ENCODE results near the gene CRELD1. TPM values are rescaled to one million over a fixed set of nuclear protein-coding genes. Genes with fewer than 3 reads are reported as not detected.

CRELD1 gene
- total and polyA plus RNA-seq, 4 donors, result 12.6 to 31.1 (median 25.0) TPM

DNA sequence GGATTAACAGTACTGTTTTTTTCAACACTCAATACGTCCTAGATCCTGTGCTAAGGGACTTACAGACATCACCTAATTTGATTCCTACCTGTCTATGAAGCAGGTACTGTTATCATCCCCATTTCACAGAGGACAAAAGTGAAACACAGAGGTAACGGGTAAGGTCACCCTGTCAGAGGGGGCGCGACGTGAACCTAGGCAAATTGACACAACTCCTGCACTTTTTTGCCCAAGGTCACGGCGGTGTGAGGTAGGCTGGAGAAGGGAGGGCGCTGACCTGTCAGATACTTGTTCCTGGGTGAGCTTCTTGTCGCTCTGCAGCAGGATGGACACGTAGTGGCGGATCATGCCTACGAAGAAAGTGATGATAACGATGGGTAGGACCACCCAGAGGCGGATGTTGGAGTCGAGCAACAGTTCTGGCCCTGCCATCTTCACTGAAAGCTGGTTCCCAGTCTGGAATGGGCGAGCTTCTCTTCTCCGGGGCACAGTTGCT is 52.6 kb downstream of the CRELD1 start:
- Histone ChIP-seq H3K36me3 (ENCODE audit: control insufficient read depth in 4 of 4, insufficient read depth in 3 of 4, low read depth in 1 of 4, low read length in 3 of 4) (peaks cover 0 to 3% (median under 1%) of the 10 kb centered on the region in 4 donors), H3K4me1 (ENCODE audit: control insufficient read depth in 4 of 4, insufficient read depth in 4 of 4, low read length in 3 of 4) (peaks cover 2 to 34% (median 24%) of the 10 kb centered on the region in 4 donors), H3K4me3 (ENCODE audit: low read depth in 1 of 3, low read length in 3 of 3) (peak overlapping the region; percentile 75 to 99 (median 97)), H3K27me3 (ENCODE audit: control insufficient read depth in 4 of 4, insufficient read depth in 4 of 4, low read length in 3 of 4) (no peaks in the 10 kb centered on the region), H3K9ac (ENCODE audit: low read depth in 1 of 2, low read length in 2 of 2) (peak overlapping the region; percentile 92 to 98), H3K9me3 (ENCODE audit: control insufficient read depth in 4 of 4, low read length in 3 of 4) (no peaks in the 10 kb centered on the region), H3K27ac (ENCODE audit: low read depth in 1 of 2, low read length in 2 of 2) (peak overlapping the region; percentile 35 to 52)
- DNase-seq (ENCODE audit: low spot score), result no peak
- WGBS, result under 1% methylated on average over 17 of the region's 17 CpGs
- TF ChIP-seq, protein P1, sequence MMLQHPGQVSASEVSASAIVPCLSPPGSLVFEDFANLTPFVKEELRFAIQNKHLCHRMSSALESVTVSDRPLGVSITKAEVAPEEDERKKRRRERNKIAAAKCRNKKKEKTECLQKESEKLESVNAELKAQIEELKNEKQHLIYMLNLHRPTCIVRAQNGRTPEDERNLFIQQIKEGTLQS (IDR thresholded peaks at IDR 0.05), result no peak
- no peak for TF ChIP-seq FOXA1 (IDR thresholded peaks at IDR 0.05)
- TF ChIP-seq, protein P2, sequence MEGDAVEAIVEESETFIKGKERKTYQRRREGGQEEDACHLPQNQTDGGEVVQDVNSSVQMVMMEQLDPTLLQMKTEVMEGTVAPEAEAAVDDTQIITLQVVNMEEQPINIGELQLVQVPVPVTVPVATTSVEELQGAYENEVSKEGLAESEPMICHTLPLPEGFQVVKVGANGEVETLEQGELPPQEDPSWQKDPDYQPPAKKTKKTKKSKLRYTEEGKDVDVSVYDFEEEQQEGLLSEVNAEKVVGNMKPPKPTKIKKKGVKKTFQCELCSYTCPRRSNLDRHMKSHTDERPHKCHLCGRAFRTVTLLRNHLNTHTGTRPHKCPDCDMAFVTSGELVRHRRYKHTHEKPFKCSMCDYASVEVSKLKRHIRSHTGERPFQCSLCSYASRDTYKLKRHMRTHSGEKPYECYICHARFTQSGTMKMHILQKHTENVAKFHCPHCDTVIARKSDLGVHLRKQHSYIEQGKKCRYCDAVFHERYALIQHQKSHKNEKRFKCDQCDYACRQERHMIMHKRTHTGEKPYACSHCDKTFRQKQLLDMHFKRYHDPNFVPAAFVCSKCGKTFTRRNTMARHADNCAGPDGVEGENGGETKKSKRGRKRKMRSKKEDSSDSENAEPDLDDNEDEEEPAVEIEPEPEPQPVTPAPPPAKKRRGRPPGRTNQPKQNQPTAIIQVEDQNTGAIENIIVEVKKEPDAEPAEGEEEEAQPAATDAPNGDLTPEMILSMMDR (IDR thresholded peaks at IDR 0.05; ENCODE audit: low read depth, low read length, missing input control), result no peak
- no peak for TF ChIP-seq RXRA (IDR thresholded peaks at IDR 0.05)
- no peak for TF ChIP-seq FOXA2 (IDR thresholded peaks at IDR 0.05)
- no peak for TF ChIP-seq ZBTB33 (IDR thresholded peaks at IDR 0.05)
- no peak for TF ChIP-seq YY1 (IDR thresholded peaks at IDR 0.05)
- no peak for TF ChIP-seq GABPA (IDR thresholded peaks at IDR 0.05 in 1 of 2, conservative IDR thresholded peaks at IDR 0.05 in 1 of 2)
- no peak for TF ChIP-seq NR2F2 (IDR thresholded peaks at IDR 0.05)

- Histone ChIP-seq H3K9ac (ENCODE audit: low read depth in 1 of 2, low read length in 2 of 2) (no peak overlapping the region), H3K4me1 (ENCODE audit: control insufficient read depth in 4 of 4, insufficient read depth in 4 of 4, low read length in 3 of 4) (no peaks in the 10 kb centered on the region), H3K36me3 (ENCODE audit: control insufficient read depth in 4 of 4, insufficient read depth in 3 of 4, low read depth in 1 of 4, low read length in 3 of 4) (no peaks in the 10 kb centered on the region), H3K4me3 (ENCODE audit: low read depth in 1 of 3, low read length in 3 of 3) (no peak overlapping the region), H3K9me3 (ENCODE audit: control insufficient read depth in 4 of 4, low read length in 3 of 4) (no peaks in the 10 kb centered on the region), H3K27me3 (ENCODE audit: control insufficient read depth in 4 of 4, insufficient read depth in 4 of 4, low read length in 3 of 4) (no peaks in the 10 kb centered on the region), H3K27ac (ENCODE audit: low read depth in 1 of 2, low read length in 2 of 2) (no peak overlapping the region)
- TF ChIP-seq RXRA (IDR thresholded peaks at IDR 0.05) (no peak), HNF4A (conservative IDR thresholded peaks at IDR 0.05) (no peak), TAF1 (conservative IDR thresholded peaks at IDR 0.05) (no peak), SP1 (IDR thresholded peaks at IDR 0.05) (no peak), HNF4G (IDR thresholded peaks at IDR 0.05) (no peak), NR2F2 (IDR thresholded peaks at IDR 0.05) (no peak)
- TF ChIP-seq, protein P2 (IDR thresholded peaks at IDR 0.05; ENCODE audit: low read depth, low read length, missing input control), result no peak
- WGBS, result 87% methylated on average over 10 of the region's 10 CpGs
- no peak for DNase-seq (ENCODE audit: low spot score)
Observed at GRCh38 chr3:9994086-9994844, 60.6 kb downstream of the CRELD1 start.

Small RNAs within 50 kb of the gene (small RNA-seq; reads per million reads assigned to genes)
- gene RNU6-882P, result not detected

Other genes with a start within 250 kb of the CRELD1 start
- gene CPNE9, start 230.0 kb upstream of the CRELD1 start, total RNA-seq, result not detected
- not detected for gene CPNE9, start 230.0 kb upstream of the CRELD1 start, polyA plus RNA-seq
- 10 to 100 TPM in 1 of 2 donors, 1 to 10 TPM in 1; 9.4 to 11.2 TPM for gene BRPF1, start 202.1 kb upstream of the CRELD1 start, total RNA-seq
- 1 to 10 TPM; 2.0 to 3.5 TPM for gene BRPF1, start 202.1 kb upstream of the CRELD1 start, polyA plus RNA-seq
- 10 to 100 TPM in 1 of 2 donors, 1 to 10 TPM in 1; 9.1 to 19.8 TPM for gene OGG1, start 183.9 kb upstream of the CRELD1 start, total RNA-seq
- 10 to 100 TPM in 1 of 2 donors, 1 to 10 TPM in 1; 8.9 to 10.8 TPM for gene OGG1, start 183.9 kb upstream of the CRELD1 start, polyA plus RNA-seq
- gene CAMK1, start 163.9 kb upstream of the CRELD1 start, total RNA-seq, result 10 to 100 TPM; 13.8 to 17.3 TPM
- 10 to 100 TPM; 16.0 to 20.1 TPM for gene CAMK1, start 163.9 kb upstream of the CRELD1 start, polyA plus RNA-seq
- gene TADA3, start 141.4 kb upstream of the CRELD1 start, total RNA-seq, result 10 to 100 TPM; 20.7 to 22.3 TPM
- 10 to 100 TPM; 16.2 to 27.8 TPM for gene TADA3, start 141.4 kb upstream of the CRELD1 start, polyA plus RNA-seq
- 10 to 100 TPM; 53.3 to 53.6 TPM for gene ARPC4, start 140.8 kb upstream of the CRELD1 start, total RNA-seq
- gene ARPC4, start 140.8 kb upstream of the CRELD1 start, polyA plus RNA-seq, result 10 to 100 TPM; 22.1 to 51.8 TPM
- gene TTLL3, start 123.6 kb upstream of the CRELD1 start, total RNA-seq, result 10 to 100 TPM in 1 of 2 donors, 1 to 10 TPM in 1; 4.9 to 19.6 TPM
- gene TTLL3, start 123.6 kb upstream of the CRELD1 start, polyA plus RNA-seq, result 1 to 10 TPM; 2.8 to 8.0 TPM
- gene RPUSD3, start 89.8 kb upstream of the CRELD1 start, total RNA-seq, result 10 to 100 TPM; 14.4 to 17.3 TPM
- 10 to 100 TPM; 20.3 to 22.7 TPM for gene RPUSD3, start 89.8 kb upstream of the CRELD1 start, polyA plus RNA-seq
- under 1 TPM in 1 of 2 donors, not detected in 1; 0.59 TPM for gene CIDEC, start 53.6 kb upstream of the CRELD1 start, total RNA-seq
- gene CIDEC, start 53.6 kb upstream of the CRELD1 start, polyA plus RNA-seq, result 1 to 10 TPM in 1 of 2 donors, under 1 TPM in 1; 0.28 to 4.2 TPM
- 10 to 100 TPM; 18.0 to 29.3 TPM for gene JAGN1, start 43.2 kb upstream of the CRELD1 start, total RNA-seq
- 10 to 100 TPM; 32.0 to 46.8 TPM for gene JAGN1, start 43.2 kb upstream of the CRELD1 start, polyA plus RNA-seq
- gene IL17RE, start 31.0 kb upstream of the CRELD1 start, total RNA-seq, result 1 to 10 TPM; 1.1 to 2.1 TPM
- under 1 TPM; 0.42 to 0.71 TPM for gene IL17RE, start 31.0 kb upstream of the CRELD1 start, polyA plus RNA-seq
- gene IL17RC, start 16.7 kb upstream of the CRELD1 start, total RNA-seq, result 10 to 100 TPM; 15.4 to 62.8 TPM
- 10 to 100 TPM; 25.7 to 25.8 TPM for gene IL17RC, start 16.7 kb upstream of the CRELD1 start, polyA plus RNA-seq
- gene PRRT3, start 18.6 kb downstream of the CRELD1 start, total RNA-seq, result under 1 TPM; 0.25 to 0.79 TPM
- under 1 TPM; 0.14 to 0.22 TPM for gene PRRT3, start 18.6 kb downstream of the CRELD1 start, polyA plus RNA-seq
- gene EMC3, start 53.0 kb downstream of the CRELD1 start, total RNA-seq, result 10 to 100 TPM; 54.0 to 71.4 TPM
- gene EMC3, start 53.0 kb downstream of the CRELD1 start, polyA plus RNA-seq, result 10 to 100 TPM; 77.2 to 81.3 TPM
- gene FANCD2, start 92.6 kb downstream of the CRELD1 start, total RNA-seq, result 10 to 100 TPM in 1 of 2 donors, under 1 TPM in 1; 0.84 to 24.6 TPM
- under 1 TPM; 0.76 to 0.84 TPM for gene FANCD2, start 92.6 kb downstream of the CRELD1 start, polyA plus RNA-seq
- not detected for gene FANCD2OS, start 174.4 kb downstream of the CRELD1 start, total RNA-seq
- gene FANCD2OS, start 174.4 kb downstream of the CRELD1 start, polyA plus RNA-seq, result not detected
- 10 to 100 TPM; 28.3 to 56.2 TPM for gene BRK1, start 181.8 kb downstream of the CRELD1 start, total RNA-seq
- 10 to 100 TPM; 79.6 to 82.2 TPM for gene BRK1, start 181.8 kb downstream of the CRELD1 start, polyA plus RNA-seq
- 10 to 100 TPM; 28.3 to 33.6 TPM for gene VHL, start 207.9 kb downstream of the CRELD1 start, total RNA-seq
- gene VHL, start 207.9 kb downstream of the CRELD1 start, polyA plus RNA-seq, result 1 to 10 TPM; 5.6 to 8.3 TPM
- gene IRAK2, start 231.1 kb downstream of the CRELD1 start, total RNA-seq, result 1 to 10 TPM; 7.1 to 9.3 TPM
- 1 to 10 TPM; 2.7 to 4.6 TPM for gene IRAK2, start 231.1 kb downstream of the CRELD1 start, polyA plus RNA-seq

Data from liver (tissue), 10 donors.